Activated naive CD4-positive, alpha-beta T cell (primary cell): Measurements from ENCODE around the gene ITPRIPL2.

ENCODE experiments used
- DNase-seq, 4 experiments: peaks; one replicate each; lab custom pipeline; 2025; lab: John Stamatoyannopoulos, UW

Gene ITPRIPL2

GRCh38 chr16:19113577-19114358, at the start of gene ITPRIPL2:
Gene ITPRIPL2 (plus strand): TSS chr16:19113964. CDS start chr16:19114462, 498 bp downstream.
- DNase-seq, result no peak

- DNase-seq, result no peak
These were observed 46.8 kb upstream of the ITPRIPL2 start for GRCh38 chr16:19066988-19067348.

- peak; percentile 90 to 95 (median 93) for DNase-seq
These were observed 46.2 kb upstream of the ITPRIPL2 start, which contains the start of gene COQ7 for GRCh38 chr16:19067349-19068236. Gene COQ7 (plus strand): TSS chr16:19067614. CDS start chr16:19067665, 51 bp downstream.

- DNase-seq, result no peak
These were observed 45.4 kb upstream of the ITPRIPL2 start for GRCh38 chr16:19068237-19068815.

GRCh38 chr16:19071811-19072777, 41.7 kb upstream of the ITPRIPL2 start:
- DNase-seq, result peak in 3 of 4 experiments; percentile 12 to 29 (median 21)

GRCh38 chr16:19073344-19073743, 40.4 kb upstream of the ITPRIPL2 start:
- no peak for DNase-seq

- DNase-seq, result no peak
These were observed 39.9 kb upstream of the ITPRIPL2 start for GRCh38 chr16:19073863-19074262.

GRCh38 chr16:19075511-19075910, 38.3 kb upstream of the ITPRIPL2 start:
- DNase-seq, result no peak

- DNase-seq, result no peak
These were observed 35.9 kb upstream of the ITPRIPL2 start for GRCh38 chr16:19077879-19078278.

GRCh38 chr16:19083670-19084069, 30.1 kb upstream of the ITPRIPL2 start:
- DNase-seq, result no peak

- DNase-seq, result no peak
These were observed 29.6 kb upstream of the ITPRIPL2 start for GRCh38 chr16:19084139-19084538.

- DNase-seq, result no peak
These were observed 28.9 kb upstream of the ITPRIPL2 start for GRCh38 chr16:19084879-19085278.

GRCh38 chr16:19085679-19086200, 28.0 kb upstream of the ITPRIPL2 start:
- no peak for DNase-seq

GRCh38 chr16:19086322-19087199, 27.2 kb upstream of the ITPRIPL2 start:
- peak; percentile 54 to 69 (median 61) for DNase-seq

GRCh38 chr16:19088341-19088916, 25.3 kb upstream of the ITPRIPL2 start:
- no peak for DNase-seq

GRCh38 chr16:19089410-19089955, 24.3 kb upstream of the ITPRIPL2 start:
- no peak for DNase-seq

- no peak for DNase-seq
These were observed 22.8 kb upstream of the ITPRIPL2 start for GRCh38 chr16:19090916-19091315.

GRCh38 chr16:19092653-19093410, 20.9 kb upstream of the ITPRIPL2 start:
- no peak for DNase-seq
